GM21390 (cell line): ENCODE results near the gene CCDC59.
"Not testable (repeated sequence)": the region's sequence is repeated elsewhere in the genome, so short reads cannot be mapped to it uniquely, and the experiment has no call there.

Source experiments
- ATAC-seq: cut with Tn5 transposase; IDR thresholded peaks from one replicate; pipeline ENCODE4 v1.9.1; 2021; ENCODE audit not compliant: unreplicated experiment

Gene CCDC59, protein sequence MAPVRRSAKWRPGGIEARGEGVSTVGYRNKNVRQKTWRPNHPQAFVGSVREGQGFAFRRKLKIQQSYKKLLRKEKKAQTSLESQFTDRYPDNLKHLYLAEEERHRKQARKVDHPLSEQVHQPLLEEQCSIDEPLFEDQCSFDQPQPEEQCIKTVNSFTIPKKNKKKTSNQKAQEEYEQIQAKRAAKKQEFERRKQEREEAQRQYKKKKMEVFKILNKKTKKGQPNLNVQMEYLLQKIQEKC

DNA sequence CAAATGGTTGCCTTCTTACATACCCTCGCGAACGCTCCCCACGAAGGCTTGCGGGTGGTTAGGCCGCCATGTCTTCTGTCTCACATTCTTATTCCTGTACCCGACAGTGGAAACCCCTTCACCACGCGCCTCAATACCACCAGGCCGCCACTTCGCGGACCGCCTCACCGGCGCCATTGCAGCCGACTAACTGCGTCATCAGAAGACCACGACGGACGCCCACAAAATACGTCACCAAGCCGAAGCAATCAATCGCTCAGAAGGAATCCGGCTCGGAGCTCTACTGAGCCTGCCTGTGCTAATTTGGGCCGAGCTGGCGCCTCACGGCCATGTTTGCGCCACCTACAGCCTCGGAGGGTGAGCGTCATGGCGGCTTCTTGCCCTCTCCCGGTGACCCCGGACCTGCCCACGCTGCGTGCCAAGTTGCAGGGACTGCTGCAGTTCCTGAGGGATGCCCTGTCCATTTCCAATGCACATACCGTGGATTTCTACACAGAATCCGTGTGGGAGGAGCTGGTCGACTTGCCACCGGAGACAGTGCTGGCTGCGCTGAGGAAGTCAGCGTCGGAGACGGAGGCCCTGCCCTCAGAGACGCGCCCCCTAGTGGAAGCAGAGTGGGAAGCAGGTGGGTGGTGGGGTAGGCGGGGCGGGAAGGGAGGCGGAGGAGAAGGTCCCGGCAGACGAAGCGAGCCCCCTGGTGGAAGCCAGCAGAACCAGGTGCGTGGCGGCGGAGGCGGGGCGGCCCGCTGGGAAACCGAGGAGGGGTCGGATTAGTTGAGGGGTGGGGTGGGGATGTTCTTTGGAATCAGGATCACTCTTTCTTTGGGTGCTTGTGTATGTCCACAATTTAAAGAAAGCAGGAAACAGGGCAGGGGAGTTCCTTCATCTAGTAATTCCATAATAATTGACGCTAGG is at the start of gene CCDC59, which contains the start of gene METTL25:
CCDC59 (minus strand) TSS at position 188 of the 915 bp plus-strand sequence; CDS start at position 177, 11 bp downstream.
METTL25 (plus strand) TSS at position 330 of the 915 bp plus-strand sequence; CDS start at position 367, 37 bp downstream.
- peak; percentile 94 for ATAC-seq

DNA sequence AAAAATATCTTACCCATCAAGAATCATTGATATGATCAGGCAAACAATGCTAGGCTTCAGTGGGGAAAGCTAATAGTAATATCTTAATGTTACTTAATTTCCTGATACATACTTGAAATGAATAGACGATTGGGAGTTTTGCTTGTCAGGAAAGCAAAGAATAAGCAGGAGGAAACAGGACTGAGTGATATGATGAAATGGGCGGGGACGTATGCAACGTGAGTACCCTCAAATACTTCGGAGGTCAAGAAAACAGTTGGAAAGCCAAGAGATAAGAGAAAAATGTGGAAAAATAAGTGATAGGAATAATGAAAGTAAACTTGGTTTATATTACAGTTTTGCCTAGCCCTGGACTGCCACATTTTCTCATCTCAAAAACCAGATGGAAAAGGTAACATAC is 49.3 kb upstream of the CCDC59 start:
- ATAC-seq: no peak

DNA sequence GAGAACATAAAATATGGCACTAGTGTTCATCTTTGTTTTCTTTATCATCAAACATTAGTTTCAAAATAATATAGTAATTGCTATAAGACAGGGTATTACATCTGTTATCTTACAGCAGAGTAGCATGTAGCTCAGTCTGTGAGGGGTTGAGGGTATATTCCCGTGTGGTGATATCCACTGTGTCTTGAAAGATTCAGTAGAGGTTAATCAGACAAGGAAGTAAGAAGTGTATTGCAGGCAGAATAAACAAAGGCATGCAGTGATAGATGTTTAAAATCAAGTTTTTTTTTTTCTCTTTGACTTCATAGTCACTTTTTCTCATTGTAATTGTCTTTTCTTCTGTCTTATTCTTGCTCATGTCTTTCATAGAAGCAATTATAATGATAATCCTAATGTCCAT is 48.5 kb upstream of the CCDC59 start:
- ATAC-seq: no peak

DNA sequence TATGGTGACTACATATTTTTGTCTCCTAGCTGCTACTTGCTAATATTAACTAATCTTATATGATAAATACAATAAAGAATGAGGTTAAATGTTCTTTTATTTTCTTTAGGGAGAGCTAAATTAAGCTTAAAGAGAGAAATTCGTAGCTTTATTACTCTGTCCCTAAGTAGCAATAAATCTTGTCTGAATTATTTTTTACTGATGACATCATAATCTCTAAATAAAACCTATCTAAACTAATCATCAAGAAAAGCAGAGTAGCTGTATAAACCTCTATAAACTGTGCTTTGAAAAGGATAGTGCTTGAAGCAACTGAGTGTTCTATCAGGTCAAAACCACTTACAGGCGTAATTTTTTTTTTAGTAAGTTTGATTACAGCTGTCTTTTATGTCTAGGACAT is 42.6 kb upstream of the CCDC59 start:
- no peak for ATAC-seq

DNA sequence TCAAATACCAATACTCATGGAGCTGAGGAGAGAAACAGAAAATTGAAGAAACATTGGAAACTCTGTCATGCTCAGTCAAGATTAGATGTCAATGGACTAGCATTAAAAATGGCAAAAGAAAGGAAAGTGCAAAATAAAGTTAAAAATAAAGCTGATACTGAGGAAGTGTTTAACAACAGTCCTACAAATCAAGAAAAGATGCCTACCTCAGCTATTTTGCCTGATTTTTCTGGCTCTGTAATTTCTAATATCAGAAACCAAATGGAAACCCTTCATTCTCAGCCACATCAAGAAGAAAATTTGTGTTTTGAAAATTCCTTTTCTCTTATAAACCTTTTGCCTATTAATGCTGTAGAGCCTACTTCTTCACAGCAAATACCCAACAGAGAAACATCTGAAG is 40.7 kb upstream of the CCDC59 start:
- no peak for ATAC-seq

DNA sequence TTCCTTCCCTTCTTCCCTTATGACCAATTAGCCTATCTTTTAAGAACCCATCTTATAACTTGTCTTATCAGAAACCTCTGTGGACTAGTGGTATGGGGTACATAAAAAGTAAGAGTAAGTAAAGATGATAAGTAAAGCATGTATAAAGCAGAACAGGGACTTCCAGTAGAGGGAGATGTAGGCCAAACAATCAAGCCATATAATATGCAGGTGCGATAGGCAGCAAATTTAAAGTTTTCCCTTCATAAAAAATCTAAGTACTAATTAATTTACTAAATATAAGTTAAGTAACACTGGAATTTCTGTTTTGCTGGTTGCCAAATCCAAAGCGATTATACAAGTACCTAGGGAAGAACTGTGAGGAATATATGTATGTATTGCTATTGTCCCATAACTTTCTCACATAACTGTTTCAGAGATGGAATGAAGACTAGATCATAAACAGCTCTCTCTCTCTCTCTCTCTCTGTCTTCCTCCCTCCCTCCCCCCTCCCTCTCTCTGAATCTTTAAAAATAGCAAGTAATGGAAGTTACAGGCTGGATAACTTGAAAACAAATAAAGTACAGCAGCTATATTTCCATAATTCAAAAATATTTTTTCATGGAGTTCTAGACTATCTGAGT is 25.9 kb upstream of the CCDC59 start:
- ATAC-seq: peak; percentile 59

DNA sequence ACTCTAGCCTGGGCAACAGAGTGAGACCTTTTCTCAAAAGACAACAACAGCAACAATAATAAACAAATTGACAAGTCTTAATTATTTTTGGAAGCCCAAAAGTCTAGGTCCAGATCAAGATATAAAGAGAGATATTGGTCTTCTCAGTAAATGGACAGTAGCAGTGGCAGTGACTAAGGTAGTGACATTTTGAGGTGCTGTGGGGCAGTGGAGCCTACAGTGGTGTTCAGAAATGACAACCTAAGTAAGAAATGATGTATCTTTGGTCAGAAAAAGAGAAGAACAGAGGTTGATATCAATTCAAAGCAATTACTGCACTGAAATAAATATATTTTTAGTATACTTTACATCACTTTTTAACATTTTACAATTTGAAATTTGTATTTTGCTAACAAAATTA is 20.8 kb upstream of the CCDC59 start:
- no peak for ATAC-seq

DNA sequence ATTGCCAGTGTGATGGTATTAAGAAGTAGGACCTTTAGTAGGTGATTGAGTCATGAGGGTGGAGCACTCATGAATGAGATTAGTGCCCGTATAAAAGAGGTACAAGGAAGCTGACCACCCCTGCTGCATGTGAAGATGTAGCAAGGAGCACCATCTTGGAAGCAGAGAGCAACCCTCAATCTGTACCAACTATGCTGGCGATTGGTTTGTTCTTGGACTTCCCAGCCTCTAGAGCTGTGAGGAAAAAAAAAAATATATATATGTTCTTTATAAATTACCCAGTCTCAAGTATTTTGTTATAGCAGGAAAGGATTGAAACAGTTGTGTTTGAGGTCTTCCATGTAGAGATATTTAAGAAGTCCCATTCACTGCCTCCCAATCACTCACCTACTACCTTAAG is 17.0 kb upstream of the CCDC59 start:
- ATAC-seq: no peak

DNA sequence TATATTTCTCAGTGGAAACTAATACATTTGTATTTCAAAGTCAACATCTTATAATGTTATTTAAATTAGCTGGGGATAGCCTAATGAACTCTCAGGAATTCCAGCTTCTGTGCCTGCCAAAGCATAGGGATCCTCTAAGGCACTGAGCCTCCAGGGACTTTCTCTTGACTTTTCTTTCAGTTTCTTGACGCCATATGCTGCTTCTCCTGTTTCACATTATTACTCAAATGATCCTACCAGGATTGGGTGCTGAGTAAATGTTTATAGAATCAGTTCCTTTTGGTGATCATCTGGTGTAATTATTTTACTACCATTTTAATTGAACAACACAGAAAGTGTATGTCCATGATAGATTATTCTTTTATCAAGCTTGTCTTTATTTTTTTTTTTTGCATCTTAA is 8.0 kb upstream of the CCDC59 start:
- peak; percentile 50 for ATAC-seq

DNA sequence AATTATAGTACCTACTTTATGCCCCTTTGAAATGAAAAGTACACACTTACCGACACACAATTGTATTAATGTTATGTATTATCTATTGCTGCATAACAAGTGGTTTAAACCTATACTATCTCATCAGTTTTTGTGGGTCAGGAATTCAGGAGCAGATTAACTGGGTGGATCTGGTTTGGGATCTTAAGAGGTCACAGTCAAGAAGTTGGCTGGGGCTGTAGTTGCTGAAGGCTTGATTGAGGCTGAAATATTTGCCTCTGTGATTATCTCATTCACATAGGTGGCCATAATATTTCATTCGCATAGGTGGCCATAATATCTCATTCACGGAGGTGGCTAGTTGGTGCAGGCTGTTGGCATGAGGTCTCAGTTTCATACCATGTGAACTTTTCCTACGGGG is 5.8 kb upstream of the CCDC59 start:
- ATAC-seq: no peak

DNA sequence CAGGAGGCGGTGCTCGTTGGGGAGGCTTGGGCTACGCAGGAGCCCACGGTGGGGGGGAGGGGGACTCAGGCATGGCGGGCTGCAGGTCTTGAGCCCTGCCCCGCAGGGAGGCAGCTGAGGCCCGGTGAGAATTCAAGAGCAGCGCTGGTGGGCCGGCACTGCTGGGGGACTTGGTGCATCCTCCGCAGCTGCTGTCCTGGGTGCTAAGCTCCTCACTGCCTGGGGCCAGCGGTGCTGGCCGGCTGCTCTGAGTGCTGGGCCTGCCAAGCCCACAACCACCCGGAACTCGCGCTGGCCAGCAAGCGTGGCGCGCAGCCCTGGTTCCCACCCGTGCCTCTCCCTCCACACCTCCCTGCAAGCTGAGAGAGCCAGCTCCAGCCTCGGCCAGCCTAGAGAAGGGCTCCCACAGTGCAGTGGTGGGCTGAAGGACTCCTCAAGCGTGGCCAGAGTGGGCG is 3.3 kb upstream of the CCDC59 start:
- ATAC-seq: no peak

DNA sequence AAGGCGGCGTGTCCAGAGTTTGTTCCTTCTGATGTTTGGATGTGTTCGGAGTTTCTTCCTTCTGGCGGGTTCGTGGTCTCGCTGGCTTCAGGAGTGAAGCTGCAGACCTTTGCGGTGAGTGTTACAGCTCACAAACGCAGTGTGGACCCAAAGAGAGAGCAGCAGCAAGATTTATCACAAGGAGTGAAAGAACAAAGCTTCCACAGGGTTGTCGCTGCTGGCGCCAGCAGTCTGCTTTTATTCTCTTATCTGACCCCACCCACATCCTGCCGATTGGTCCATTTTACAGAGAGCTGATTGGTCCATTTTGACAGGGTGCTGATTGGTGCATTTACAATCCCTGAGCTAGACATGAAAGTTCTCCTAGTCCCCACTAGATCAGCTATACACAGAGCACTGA is 2.6 kb upstream of the CCDC59 start:
- not testable (repeated sequence) for ATAC-seq

DNA sequence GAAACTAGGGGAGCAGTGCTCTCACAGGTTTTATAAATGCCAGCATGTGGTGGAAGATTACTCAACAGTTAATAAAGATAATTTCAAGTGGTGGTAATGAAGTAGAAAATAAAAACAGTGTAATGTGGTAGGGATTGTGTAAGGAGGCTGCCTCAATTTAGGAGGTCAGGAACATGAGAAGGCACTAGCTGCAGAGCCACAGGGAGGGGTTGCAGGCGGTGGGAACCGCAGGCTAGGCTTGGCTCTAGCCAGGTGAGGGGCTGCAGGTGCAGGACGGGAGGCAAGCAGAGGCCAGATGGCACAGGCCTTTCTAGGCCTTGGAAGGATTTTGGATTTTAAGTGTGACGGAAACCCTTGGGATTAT is 910 bp upstream of the CCDC59 start:
- ATAC-seq: peak; percentile 13

DNA sequence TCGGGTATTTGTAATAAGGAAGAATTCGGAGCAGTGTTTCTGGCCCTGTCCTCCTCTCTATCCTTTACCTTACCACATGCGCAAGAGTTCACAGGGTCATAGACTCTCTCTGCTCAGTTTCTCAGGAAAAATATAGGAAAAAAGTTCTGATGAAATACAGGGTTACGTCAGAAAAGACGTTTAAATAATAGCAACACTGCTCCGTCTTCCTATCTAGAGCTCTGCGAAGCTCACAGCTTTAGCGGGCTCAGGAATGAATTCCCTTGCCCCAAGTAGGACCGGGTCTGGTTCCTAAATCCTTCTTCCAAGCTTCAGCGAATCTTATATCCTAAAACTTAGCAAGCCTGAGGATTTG is 365 bp downstream of the CCDC59 start:
- ATAC-seq: no peak

DNA sequence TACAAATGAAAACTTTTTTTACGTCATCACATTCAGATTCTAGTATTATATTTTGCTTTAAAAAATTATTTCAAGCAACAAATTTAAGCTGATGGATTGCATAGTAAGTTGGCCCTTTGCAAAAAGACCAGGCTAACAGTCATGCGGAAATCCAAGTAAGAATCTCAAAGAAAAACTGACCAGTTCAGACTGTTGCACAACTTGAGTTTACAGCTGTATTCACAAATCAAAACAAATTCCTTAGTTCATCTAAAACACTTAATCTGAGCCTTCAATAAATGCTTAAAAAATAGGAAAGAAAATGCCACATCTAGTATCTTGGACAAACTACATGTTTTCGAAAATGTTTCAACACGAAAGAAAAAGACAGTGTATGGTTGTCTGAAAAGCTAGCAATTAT is 847 bp downstream of the CCDC59 start:
- no peak for ATAC-seq

DNA sequence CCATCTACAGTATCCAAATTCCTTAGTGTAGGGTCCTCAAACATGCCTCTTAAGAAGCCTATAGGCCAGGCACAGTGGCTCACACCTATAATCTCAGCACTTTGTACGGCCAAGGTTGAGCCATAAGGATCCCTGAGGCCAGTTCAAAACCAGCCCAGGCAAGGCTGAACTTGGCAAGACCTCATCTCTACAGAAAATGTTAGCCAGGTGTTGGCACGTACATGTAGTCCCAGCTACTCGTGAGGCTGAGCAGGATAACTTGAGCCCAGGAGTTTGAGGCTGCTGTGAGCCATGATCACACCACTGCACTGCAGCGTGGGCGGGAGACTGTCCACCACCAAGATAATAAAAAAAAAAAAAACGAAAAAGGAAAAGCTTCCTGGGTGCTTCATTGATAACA is 6.8 kb downstream of the CCDC59 start:
- no peak for ATAC-seq

DNA sequence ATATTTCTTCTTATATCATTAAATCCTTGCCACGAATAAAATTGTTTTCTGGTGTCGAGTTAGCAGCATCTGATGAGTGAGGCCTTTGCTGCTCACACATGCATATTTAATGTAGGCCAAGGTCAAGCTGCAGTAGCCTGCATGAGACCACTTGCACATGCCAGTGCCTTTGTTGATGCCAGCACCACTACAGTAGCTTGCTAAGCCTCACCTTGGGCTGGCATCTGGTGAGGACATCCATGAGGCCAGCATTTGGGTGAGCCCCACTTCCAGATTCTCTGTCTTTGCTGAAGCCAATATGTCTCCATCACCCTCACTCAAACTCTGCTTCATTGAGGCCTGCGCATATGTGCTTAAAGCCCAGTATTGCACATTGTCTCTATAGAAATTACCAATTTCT is 8.0 kb downstream of the CCDC59 start:
- no peak for ATAC-seq

DNA sequence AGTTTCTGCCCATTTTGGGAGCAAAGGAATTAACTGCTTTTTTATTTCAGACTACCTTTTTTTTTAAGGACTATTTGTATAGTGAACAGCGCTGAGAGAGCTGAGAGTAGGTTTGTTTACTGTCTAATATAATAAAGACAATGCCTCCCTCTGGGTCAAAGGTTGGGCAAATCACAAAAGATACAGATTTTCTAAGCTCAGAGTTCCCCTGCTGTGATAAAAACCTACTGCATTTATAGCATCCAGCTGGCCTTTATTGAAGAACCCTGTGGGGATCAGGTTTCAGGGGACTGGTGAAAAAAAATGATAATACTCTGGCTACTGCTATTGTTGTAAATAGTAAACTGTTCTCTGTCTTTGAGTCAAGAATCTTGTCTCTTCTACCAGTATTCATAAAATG is 28.7 kb downstream of the CCDC59 start:
- ATAC-seq: no peak

DNA sequence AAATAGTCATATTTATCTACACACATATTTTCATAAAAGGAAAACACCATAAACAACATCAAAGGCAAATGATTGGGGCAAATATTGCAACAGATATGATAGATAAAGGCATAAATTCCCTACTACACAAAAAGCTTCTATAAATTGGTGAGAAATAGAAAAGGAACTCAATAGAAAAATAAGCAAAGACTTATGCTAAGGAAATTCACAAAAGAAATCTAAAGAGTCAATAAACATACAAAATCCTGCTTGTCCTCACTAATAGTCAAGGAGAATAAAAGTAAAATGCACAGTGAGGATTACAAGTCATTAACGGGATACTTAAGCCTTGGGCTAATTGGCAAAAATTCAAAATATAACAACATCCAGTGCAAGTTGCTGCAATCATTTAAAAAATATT is 30.3 kb downstream of the CCDC59 start:
- ATAC-seq: no peak

DNA sequence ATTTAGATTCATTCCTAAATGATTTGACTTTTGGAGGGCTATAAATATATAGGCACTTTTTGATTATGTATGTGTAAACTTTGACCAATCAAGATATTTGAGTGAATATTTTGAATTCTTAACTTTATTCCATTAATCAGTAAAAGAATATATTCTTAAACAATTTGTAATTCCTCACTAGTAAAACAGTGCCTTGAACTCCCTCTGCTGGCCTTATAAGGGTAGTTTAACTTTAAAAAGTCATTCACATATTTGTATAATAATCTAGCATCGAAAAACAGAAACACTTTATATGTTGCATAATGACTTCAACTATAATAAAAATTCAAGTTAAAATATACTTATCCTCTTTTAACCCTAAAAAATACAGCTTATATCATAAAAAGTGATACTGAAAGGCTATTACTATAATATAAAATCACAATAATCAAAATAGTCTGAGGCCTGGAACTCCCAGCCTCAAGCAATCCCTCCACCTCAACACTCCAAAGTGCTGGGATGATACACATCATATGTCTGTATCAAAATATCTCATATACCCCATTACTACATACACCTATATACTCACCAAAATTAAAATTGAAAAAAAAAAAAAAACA is 31.2 kb downstream of the CCDC59 start:
- peak; percentile 73 for ATAC-seq

DNA sequence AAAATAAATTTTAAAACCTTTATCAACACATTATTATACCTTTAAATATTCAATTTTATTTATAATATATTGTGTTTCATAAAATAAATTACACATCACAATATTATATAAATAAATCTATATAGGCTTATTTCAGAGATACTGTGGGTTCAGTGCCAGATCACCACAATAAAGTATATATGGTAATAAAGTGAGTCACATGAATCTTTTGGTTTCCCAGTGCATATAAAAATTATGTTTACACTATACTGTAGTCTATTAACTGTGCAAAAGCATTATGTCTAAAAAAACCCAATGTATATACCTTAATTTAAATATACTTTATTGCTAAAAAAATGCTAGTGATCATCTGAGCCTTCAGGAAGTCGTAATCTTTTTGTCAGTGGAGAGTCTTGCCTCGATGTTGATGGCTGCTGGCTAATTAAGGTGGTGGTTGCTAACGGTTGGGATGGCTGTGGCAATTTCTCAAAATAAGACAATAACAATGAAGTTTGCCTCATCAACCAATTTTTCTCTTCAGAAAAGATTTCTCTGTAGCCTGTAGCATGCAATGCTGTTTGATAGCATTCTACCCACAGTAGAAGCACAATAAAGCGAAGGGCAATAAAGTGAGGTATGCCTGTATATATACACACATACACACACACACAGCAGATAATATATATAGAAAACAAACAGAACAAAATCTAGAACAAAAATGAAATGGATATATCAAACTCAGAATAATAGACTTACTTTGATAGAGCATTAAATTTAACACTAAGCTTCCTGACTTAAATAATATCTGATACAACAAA is 32.4 kb downstream of the CCDC59 start:
- ATAC-seq: no peak
